Measurements from ENCODE around the gene AKAP14. TPM values are rescaled to one million over a fixed set of nuclear protein-coding genes. Genes with fewer than 3 reads are reported as not detected.
"Not testable (repeated sequence)": the region's sequence is repeated elsewhere in the genome, so short reads cannot be mapped to it uniquely, and the experiment has no call there.

The AKAP14 gene
- total RNA-seq, 2 experiments from 2014 or later, result not detected

DNA sequence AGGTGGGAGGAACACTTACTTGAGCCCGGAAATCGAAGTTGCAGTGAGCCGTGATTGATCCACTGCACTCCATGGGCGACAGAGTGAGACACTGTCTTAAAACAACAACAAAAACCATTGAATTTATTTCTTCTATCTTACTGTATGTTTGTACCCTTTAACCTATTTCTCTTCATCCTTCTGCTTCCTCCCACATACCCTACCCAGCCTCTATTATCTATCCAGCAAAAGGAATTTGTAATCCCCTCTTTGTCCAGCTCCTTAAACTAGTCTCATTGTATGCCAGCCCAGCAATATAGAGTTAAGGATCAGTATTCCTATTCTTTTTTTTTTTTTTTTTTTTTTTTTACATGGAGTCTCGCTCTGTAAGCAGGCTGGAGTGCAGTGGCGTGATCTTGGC is 49.8 kb downstream of the AKAP14 start:
- H3K9me3 ChIP-seq (ENCODE audit: low read length), result no peaks in the 10 kb centered on the region
- ChIA-PET CTCF (ENCODE audit: unreplicated experiment) (no interaction called here), POLR2A (interaction anchor here (0.6 to 0.7 kb wide), 4 partner anchors 41 to 703 kb away, joined by 3 to 5 read pairs (median 4); no protein-coding TSS in a partner anchor)
- no peak overlapping the region for H3K4me2 ChIP-seq (ENCODE audit: low read length)
- H3K27ac ChIP-seq (ENCODE audit: low read depth, low read length, poor library complexity, severe bottlenecking), result no peak overlapping the region
- DNase-seq (ENCODE audit: low spot score), result no peak
- no TSS peak for BruUV-seq (replicated peaks)
- H3K36me3 ChIP-seq (ENCODE audit: insufficient read depth, low read length), result no peaks in the 10 kb centered on the region
- no peaks in the 10 kb centered on the region for H3K9me2 ChIP-seq (ENCODE audit: insufficient read depth, low read length)
- TF ChIP-seq, protein P1, sequence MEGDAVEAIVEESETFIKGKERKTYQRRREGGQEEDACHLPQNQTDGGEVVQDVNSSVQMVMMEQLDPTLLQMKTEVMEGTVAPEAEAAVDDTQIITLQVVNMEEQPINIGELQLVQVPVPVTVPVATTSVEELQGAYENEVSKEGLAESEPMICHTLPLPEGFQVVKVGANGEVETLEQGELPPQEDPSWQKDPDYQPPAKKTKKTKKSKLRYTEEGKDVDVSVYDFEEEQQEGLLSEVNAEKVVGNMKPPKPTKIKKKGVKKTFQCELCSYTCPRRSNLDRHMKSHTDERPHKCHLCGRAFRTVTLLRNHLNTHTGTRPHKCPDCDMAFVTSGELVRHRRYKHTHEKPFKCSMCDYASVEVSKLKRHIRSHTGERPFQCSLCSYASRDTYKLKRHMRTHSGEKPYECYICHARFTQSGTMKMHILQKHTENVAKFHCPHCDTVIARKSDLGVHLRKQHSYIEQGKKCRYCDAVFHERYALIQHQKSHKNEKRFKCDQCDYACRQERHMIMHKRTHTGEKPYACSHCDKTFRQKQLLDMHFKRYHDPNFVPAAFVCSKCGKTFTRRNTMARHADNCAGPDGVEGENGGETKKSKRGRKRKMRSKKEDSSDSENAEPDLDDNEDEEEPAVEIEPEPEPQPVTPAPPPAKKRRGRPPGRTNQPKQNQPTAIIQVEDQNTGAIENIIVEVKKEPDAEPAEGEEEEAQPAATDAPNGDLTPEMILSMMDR (conservative IDR thresholded peaks at IDR 0.05; ENCODE audit: low read length), result no peak
- TF ChIP-seq EZH2phosphoT487 (IDR thresholded peaks at IDR 0.05; ENCODE audit: borderline replicate concordance, low read depth, low read length), result no peak
- intact Hi-C loops (cut with micrococcal nuclease; ENCODE audit: unreplicated experiment), result no loop called here
- H4K20me1 ChIP-seq (ENCODE audit: insufficient read depth, low read length), result no peaks in the 10 kb centered on the region
- no peak overlapping the region for H3K4me3 ChIP-seq (ENCODE audit: low read depth, low read length, poor library complexity, severe bottlenecking)
- H3K4me1 ChIP-seq (ENCODE audit: insufficient read depth, low read length, poor library complexity, severe bottlenecking), result peaks cover 16% of the 10 kb centered on the region
- 0 out of 2 replicates have a peak overlapping the region, but pooled peaks have one; percentile 41 for H2AFZ ChIP-seq (ENCODE audit: low read length)
- H3K79me2 ChIP-seq (ENCODE audit: insufficient read depth, low read depth, low read length), result peaks cover 18% of the 10 kb centered on the region; the same call in 1 of the 2 replicates

DNA sequence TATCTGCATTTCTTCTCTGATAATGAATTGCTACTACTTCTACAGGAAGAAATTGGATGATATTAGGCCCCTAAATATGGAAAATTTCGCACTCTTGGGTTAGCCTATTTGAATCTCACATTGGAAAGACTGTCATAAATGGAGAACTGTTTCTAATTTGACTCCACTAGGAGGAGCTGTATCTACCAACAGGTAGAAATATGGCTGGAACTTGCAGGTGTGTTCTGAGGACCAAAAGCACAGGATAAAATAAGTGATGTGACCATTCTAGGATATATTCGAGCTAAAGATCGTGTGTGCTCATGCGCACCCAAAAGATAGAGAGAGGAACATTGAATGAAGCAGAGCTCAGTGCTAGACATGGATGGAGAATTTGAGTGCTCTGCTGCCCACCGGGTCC is 52.7 kb downstream of the AKAP14 start:
- no peaks in the 10 kb centered on the region for H3K36me3 ChIP-seq (ENCODE audit: insufficient read depth, low read length)
- DNase-seq (ENCODE audit: low spot score), result no peak
- intact Hi-C loops (cut with micrococcal nuclease; ENCODE audit: unreplicated experiment), result no loop called here
- TF ChIP-seq, protein P1 (conservative IDR thresholded peaks at IDR 0.05; ENCODE audit: low read length), result peak; percentile 67
- TF ChIP-seq EZH2phosphoT487 (IDR thresholded peaks at IDR 0.05; ENCODE audit: borderline replicate concordance, low read depth, low read length), result no peak
- ChIA-PET CTCF (ENCODE audit: unreplicated experiment) (no interaction called here), POLR2A (no interaction called here)
- no peak overlapping the region for H3K4me2 ChIP-seq (ENCODE audit: low read length)
- H3K4me1 ChIP-seq (ENCODE audit: insufficient read depth, low read length, poor library complexity, severe bottlenecking), result peaks cover 4% of the 10 kb centered on the region
- BruUV-seq (replicated peaks), result no TSS peak
- no peak overlapping the region for H3K4me3 ChIP-seq (ENCODE audit: low read depth, low read length, poor library complexity, severe bottlenecking)
- no peaks in the 10 kb centered on the region for H3K79me2 ChIP-seq (ENCODE audit: insufficient read depth, low read depth, low read length)
- no peaks in the 10 kb centered on the region for H3K9me3 ChIP-seq (ENCODE audit: low read length)
- no peak overlapping the region for H3K27ac ChIP-seq (ENCODE audit: low read depth, low read length, poor library complexity, severe bottlenecking)
- no peaks in the 10 kb centered on the region for H4K20me1 ChIP-seq (ENCODE audit: insufficient read depth, low read length)
- no peaks in the 10 kb centered on the region for H3K9me2 ChIP-seq (ENCODE audit: insufficient read depth, low read length)
- no peak overlapping the region for H2AFZ ChIP-seq (ENCODE audit: low read length)

DNA sequence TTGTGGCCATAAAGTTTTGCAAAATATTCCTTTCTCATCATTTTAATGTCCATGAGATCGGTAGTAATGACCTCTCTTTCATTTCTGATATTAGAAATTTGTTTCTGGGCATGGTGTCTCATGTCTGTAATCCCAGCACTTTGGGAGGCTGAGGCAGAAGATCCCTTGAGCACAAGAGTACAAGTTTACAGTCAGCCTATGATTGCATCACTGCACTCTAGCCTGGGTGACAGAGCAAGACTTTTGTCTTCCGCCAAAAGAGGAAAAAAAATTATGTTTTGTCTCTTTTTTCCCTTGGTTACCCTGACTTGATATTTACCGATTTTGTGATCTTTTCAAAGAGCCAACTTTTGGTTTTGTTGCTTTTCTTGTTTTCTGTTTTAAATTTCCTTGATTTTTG is 58.7 kb downstream of the AKAP14 start:
- no peaks in the 10 kb centered on the region for H4K20me1 ChIP-seq (ENCODE audit: insufficient read depth, low read length)
- no peak for TF ChIP-seq EZH2phosphoT487 (IDR thresholded peaks at IDR 0.05; ENCODE audit: borderline replicate concordance, low read depth, low read length)
- TF ChIP-seq, protein P1 (conservative IDR thresholded peaks at IDR 0.05; ENCODE audit: low read length), result no peak
- no peaks in the 10 kb centered on the region for H3K9me2 ChIP-seq (ENCODE audit: insufficient read depth, low read length)
- H2AFZ ChIP-seq (ENCODE audit: low read length), result no peak overlapping the region
- no peaks in the 10 kb centered on the region for H3K9me3 ChIP-seq (ENCODE audit: low read length)
- intact Hi-C loops (cut with micrococcal nuclease; ENCODE audit: unreplicated experiment), result no loop called here
- no peak for DNase-seq (ENCODE audit: low spot score)
- no peaks in the 10 kb centered on the region for H3K4me1 ChIP-seq (ENCODE audit: insufficient read depth, low read length, poor library complexity, severe bottlenecking)
- POLR2A ChIA-PET, result no interaction called here
- CTCF ChIA-PET (ENCODE audit: unreplicated experiment), result no interaction called here
- H3K4me2 ChIP-seq (ENCODE audit: low read length), result no peak overlapping the region
- no TSS peak for BruUV-seq (replicated peaks)
- H3K27ac ChIP-seq (ENCODE audit: low read depth, low read length, poor library complexity, severe bottlenecking), result no peak overlapping the region
- H3K79me2 ChIP-seq (ENCODE audit: insufficient read depth, low read depth, low read length), result no peaks in the 10 kb centered on the region
- no peak overlapping the region for H3K4me3 ChIP-seq (ENCODE audit: low read depth, low read length, poor library complexity, severe bottlenecking)
- H3K36me3 ChIP-seq (ENCODE audit: insufficient read depth, low read length), result no peaks in the 10 kb centered on the region

DNA sequence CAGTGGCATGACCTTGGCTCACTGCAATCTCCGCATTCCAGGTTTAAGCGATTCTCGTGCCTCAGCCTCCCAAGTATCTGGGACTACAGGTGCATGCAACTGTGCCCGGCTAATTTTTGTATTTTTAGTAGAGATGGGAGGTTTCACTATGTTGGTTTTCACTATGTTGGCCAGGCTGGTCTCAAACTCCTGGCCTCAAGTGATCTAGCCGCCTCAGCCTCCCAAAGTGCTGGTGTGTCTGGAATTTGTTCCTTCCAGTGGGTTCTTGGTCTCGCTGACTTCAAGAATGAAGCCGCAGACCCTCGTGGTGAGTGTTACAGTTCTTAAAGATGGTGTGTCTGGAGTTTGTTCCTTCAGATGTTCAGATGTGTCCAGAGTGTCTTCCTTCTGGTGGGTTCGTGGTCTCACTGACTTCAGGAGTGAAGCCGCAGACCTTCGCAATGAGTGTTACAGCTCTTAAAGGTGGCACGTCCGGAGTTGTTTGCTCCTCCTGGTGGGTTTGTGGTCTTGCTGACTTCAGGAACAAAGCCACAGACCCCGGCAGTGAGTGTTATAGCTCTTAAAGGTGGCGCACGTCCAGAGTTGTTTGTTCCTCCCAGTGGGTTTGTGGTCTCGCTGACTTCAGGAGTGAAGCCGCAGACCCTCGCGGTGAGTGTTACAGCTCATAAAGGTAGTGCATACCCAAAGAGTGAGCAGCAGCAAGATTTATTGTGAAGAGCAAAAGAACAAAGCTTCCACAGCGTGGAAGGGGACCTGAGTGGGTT is 60.3 kb downstream of the AKAP14 start:
- H3K9me2 ChIP-seq (ENCODE audit: insufficient read depth, low read length); H3K4me2 ChIP-seq (ENCODE audit: low read length); H3K9me3 ChIP-seq (ENCODE audit: low read length); H2AFZ ChIP-seq (ENCODE audit: low read length); BruUV-seq (replicated peaks); POLR2A ChIA-PET; H3K79me2 ChIP-seq (ENCODE audit: insufficient read depth, low read depth, low read length); H4K20me1 ChIP-seq (ENCODE audit: insufficient read depth, low read length); H3K4me1 ChIP-seq (ENCODE audit: insufficient read depth, low read length, poor library complexity, severe bottlenecking); intact Hi-C loops (cut with micrococcal nuclease; ENCODE audit: unreplicated experiment); CTCF ChIA-PET (ENCODE audit: unreplicated experiment); H3K4me3 ChIP-seq (ENCODE audit: low read depth, low read length, poor library complexity, severe bottlenecking); DNase-seq (ENCODE audit: low spot score); H3K27ac ChIP-seq (ENCODE audit: low read depth, low read length, poor library complexity, severe bottlenecking); H3K36me3 ChIP-seq (ENCODE audit: insufficient read depth, low read length): not testable (repeated sequence)
